Measurements from ENCODE around the gene COL16A1.

COL16A1 gene

DNA sequence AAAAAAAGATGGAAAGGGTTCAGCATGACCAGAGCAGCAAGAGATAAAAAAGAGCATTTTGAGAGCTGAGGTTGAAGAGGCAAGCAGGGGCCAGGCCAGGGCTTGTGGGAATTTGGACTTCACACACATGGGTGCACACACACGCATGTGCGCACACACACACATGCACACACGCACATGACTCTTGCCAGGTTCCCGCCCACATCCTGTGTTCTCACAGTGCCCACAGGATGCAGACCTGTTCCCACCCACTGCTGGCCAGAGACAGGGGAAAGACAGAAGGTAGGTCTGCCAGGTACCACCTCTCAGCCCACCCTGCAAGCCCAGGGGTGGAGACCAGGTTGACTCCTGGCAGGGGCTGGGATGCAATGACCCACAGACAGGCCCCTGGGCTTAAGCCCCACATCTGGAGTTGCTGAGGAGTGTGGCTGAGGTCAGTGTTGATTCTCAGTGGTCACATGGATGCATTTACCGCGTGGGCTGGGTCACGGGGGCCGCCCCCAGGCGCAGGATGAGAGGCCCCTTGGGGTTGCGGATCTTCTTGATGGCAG lies 4.4 kb downstream of the COL16A1 start:
- H3K4me3 ChIP-seq (ENCODE audit: low read depth, low read length) = no peak overlapping the region
- no peak for DNase-seq (ENCODE audit: low read depth)
- TF ChIP-seq, protein P1, sequence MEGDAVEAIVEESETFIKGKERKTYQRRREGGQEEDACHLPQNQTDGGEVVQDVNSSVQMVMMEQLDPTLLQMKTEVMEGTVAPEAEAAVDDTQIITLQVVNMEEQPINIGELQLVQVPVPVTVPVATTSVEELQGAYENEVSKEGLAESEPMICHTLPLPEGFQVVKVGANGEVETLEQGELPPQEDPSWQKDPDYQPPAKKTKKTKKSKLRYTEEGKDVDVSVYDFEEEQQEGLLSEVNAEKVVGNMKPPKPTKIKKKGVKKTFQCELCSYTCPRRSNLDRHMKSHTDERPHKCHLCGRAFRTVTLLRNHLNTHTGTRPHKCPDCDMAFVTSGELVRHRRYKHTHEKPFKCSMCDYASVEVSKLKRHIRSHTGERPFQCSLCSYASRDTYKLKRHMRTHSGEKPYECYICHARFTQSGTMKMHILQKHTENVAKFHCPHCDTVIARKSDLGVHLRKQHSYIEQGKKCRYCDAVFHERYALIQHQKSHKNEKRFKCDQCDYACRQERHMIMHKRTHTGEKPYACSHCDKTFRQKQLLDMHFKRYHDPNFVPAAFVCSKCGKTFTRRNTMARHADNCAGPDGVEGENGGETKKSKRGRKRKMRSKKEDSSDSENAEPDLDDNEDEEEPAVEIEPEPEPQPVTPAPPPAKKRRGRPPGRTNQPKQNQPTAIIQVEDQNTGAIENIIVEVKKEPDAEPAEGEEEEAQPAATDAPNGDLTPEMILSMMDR (IDR thresholded peaks at IDR 0.05; ENCODE audit: low read depth, low read length, missing control alignments) = no peak

DNA sequence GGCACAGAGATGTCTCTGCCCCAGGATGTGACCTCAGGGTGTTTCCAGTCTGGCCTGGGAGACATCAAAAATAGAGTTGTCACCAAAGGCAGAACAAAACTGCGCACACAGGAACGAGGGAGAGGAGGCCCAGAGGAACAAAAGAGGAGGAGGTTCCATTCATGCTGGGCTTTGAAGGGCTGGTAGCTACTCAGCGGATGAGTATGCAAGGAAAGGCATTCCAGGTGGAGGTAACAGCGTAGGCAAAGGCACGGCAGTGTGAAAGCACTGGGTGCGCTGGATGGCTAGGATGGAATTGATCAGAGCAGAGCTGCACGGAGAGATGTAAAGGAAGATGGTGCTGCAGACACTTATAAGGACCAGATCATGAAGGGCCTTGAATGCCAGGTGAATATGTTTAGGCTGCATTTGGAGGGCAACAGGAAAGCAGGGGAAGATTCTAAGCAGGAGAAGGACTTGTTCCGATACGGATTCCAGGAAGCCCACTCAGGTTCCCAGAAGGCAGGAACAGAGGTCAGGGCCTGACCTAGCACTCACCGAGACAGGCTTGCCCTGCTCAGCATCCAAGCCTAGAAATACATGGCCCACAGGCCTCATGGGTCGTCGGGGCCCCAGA lies 6.3 kb downstream of the COL16A1 start:
- TF ChIP-seq, protein P1 (IDR thresholded peaks at IDR 0.05; ENCODE audit: low read depth, low read length, missing control alignments) = no peak
- H3K4me3 ChIP-seq (ENCODE audit: low read depth, low read length) = no peak overlapping the region
- DNase-seq (ENCODE audit: low read depth) = no peak

DNA sequence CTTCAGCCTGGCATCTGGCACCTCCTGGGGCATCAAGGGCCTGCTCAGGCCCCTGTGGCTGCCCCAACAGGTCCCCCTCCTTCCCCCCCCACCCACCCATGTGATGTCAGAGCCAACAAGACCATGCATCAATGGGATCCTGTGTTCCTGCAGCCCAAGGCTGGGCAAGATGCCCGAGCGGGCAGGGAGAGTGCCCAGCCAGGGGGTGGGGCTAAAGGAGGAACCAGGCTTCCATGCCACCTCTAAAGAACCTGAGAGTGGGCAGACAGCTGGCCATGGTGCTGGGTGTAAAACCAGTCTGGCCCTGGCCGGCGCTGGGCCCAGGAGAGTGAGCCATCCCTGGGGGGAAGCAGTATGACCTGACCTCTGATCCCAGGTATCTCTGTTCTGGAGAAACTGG lies 7.6 kb downstream of the COL16A1 start:
- DNase-seq (ENCODE audit: low read depth) = no peak

DNA sequence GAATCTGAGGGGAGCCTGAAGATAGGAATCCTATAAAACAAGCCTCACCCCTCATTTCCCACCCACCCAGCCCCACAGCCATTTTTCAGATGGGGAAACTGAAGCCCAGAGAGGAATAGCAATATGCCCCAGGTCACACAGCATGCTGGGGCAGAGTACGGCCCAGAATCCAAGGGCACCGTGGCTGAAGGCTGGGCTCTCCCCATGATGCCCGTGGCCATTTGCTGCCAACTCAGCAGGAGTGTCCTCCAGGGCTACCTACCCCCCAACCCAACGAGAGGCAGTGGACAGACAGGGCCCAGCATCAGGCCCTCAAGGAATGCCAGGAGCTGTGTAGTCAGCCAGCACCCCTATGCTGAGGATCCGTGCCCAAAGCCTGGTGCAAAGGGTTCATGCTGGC lies 8.5 kb downstream of the COL16A1 start:
- no peak for DNase-seq (ENCODE audit: low read depth)
- TF ChIP-seq, protein P1 (IDR thresholded peaks at IDR 0.05; ENCODE audit: low read depth, low read length, missing control alignments) = no peak
- no peak overlapping the region for H3K4me3 ChIP-seq (ENCODE audit: low read depth, low read length)

More for the DNA sequence above, 7.6 kb downstream of the COL16A1 start:
- no peak overlapping the region for H3K4me3 ChIP-seq (ENCODE audit: low read depth, low read length)
- TF ChIP-seq, protein P1 (IDR thresholded peaks at IDR 0.05; ENCODE audit: low read depth, low read length, missing control alignments) = no peak

DNA sequence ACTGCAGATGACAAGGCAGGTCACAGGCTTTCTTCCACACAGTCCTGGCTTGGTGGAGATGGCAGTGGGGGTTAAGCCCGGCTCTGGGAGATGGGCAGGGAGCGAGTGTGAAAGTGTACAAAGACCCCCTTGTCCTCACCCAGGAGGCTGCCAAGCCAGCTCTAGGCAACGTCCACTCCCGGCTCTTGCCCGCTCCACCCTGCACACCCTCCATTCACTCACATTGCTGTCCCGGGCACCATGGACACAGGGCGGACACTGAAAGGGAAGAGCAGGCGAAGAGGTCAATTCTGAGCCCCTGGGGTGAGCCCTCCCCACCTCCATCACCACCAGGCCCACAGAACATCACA lies 8.9 kb downstream of the COL16A1 start:
- no peak overlapping the region for H3K4me3 ChIP-seq (ENCODE audit: low read depth, low read length)
- TF ChIP-seq, protein P1 (IDR thresholded peaks at IDR 0.05; ENCODE audit: low read depth, low read length, missing control alignments) = no peak
- no peak for DNase-seq (ENCODE audit: low read depth)

DNA sequence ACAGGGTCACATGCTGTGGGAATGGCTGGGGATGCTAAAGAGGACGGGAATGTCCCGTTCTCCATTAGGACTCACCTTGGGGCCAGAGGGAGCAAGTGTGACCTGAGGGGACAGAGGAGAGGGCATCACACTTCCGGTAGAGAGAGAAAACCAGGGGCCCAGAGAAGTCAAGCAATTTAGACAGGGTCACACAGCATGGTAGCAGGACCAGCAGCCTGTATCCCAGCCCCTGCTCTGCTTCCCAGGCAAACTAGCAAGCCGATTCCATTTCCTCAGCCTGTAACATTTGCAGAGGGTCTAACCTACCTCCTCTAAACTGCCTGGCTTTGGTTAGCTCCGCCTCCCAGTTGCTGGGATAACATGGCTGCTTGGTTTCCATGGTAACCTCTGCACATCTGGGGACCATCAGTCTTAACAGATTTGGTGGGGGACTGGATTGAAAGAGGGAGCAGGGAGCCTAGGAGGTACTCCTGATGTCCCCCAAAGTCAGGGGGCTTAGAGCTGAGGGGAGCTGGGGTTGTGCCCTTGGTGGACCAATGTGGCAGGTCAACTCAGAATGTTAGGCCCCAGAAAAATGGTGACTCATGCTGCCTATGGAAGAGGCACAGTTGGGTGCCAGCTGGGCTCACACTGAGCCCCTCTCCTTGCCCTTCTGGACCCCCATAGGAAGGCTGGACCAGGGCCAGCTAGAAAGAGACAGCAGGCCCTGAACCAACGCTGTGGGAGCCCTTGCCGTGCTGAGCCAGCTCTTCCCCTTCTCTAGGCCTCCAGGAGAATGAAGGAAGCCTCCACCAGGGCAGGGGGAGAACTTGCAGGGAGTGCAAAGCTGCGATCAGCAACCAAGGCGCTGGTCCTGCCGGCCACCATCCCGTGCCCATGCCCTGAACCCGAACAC lies 9.5 kb downstream of the COL16A1 start:
- no peak for DNase-seq (ENCODE audit: low read depth)
- TF ChIP-seq, protein P1 (IDR thresholded peaks at IDR 0.05; ENCODE audit: low read depth, low read length, missing control alignments) = no peak
- H3K4me3 ChIP-seq (ENCODE audit: low read depth, low read length) = no peak overlapping the region
